H1 (cell line): ENCODE measurements around the gene DNTT. TPM values are rescaled to one million over a fixed set of nuclear protein-coding genes. Genes with fewer than 3 reads are reported as not detected.

Experiments used
- POU5F1 ChIP-seq: IDR thresholded peaks from 2 replicates; pipeline ENCODE4 v1.6.1; 2011; ENCODE audit warnings: low read depth, mild to moderate bottlenecking, low read length, moderate library complexity
- polyA plus RNA-seq, 7 experiments: library from polyadenylated mRNA; depleted of rRNA in 3 of 7; stranded (reverse) in 5 of 7; unstranded in 2 of 7; fragments of >200 nt in 5 of 7; fragments of 200-250 nt in 2 of 7; gene quantifications; 1 replicate in 5 of 7; 2 replicates in 1 of 7; 4 replicates in 1 of 7; pipeline versions ENCODE4 v1.2.1 to v1.2.3, GENCODE V29; 2011 to 2013; ENCODE audit warnings: missing spikeins in 2 of 7, mixed read lengths in 2 of 7
- total RNA-seq: library from RNA; stranded (reverse); fragmentation: NEBNext Ultra II Directional; extraction: Animal tissue kit (Norgen Biotek cat#: 25700); gene quantifications from 2 replicates; pipeline ENCODE4 v1.2.1, GENCODE V29; 2021

The DNTT gene
- total and polyA plus RNA-seq, 2 of the 8 experiments (the other 6 are each of a cell fraction or from before 2014, with no cell fraction given), result not detected

GRCh38 chr10:96376483-96376882 is 72.2 kb downstream of the DNTT start (continued):
- TF ChIP-seq POU5F1, result no peak
